ENCODE data around the gene LAMTOR4. TPM values are rescaled to one million over a fixed set of nuclear protein-coding genes. Genes with fewer than 3 reads are reported as not detected.
"Not testable (repeated sequence)": the region's sequence is repeated elsewhere in the genome, so short reads cannot be mapped to it uniquely, and the experiment has no call there.

LAMTOR4 gene
- total RNA-seq, 1 donor from 2014 or later: 14.4 TPM

DNA sequence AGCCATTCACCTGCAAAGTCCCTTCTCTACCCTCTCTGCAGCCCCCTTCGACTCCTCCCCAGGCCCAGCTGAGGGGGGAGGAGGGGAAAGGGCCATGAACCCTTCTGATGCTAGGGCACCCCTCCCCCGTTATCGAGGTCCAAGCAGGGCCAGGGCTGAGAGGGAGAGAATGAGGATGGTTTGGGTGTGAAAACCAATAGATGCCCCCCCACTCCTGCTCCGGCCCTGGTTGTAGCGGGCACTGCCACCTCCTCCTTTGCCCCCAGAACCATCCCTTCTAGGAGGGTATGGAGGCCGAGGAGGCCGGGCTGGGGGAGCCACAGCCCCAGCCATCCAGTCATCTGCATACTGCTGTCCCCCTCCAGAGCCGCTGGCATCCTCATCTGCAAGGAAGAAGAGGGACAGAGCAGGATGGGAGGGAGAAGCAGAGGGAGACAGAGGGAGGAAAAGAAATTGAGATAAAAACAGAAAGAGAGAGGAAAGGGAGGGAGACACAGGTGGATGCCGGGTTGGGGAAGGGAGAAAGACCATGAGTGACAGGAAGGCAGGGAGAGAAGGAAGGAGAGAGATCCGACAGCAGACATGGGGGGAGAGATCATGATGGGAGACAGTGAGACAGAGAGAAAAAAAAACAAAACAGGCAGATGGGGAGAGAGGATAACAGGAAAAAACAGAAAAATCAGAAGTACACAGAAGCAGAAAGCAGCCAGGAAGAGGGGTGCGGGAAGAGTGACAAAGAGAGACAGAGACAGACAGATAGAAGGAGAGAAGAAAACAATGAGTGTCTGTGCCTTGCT lies 21.6 kb downstream of the LAMTOR4 start:
- no peak for DNase-seq (ENCODE audit: low spot score)

DNA sequence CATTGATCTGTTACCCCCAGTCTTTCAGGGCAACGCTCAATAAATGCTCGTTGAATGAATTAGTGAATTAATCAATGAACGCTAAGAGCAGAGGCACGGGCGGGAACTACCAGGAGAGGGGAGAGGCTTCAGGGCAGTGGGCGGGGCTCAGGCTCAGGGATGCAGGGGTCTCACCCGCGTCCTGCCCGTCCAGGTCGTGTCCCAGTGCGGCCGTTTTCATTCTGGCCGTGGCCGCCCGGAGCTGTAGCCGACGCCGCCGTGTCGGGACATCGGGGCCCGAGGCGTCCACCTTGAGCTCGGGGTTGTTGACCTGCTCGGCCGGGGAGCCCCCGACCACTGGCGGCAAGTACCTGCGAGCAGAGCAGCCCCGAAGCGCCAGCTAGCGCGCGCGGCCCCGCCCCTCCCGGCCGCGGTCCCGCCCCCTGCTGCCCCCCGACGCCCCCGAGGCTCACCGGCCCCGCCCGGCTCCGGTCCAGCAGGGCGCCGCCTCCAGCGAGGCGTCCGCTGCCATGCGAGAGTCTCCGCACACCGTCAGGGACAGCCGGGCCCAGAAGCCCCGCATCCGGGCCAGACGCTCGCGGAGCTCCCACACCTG lies 22.5 kb downstream of the LAMTOR4 start:
- no peak for DNase-seq (ENCODE audit: low spot score)

DNA sequence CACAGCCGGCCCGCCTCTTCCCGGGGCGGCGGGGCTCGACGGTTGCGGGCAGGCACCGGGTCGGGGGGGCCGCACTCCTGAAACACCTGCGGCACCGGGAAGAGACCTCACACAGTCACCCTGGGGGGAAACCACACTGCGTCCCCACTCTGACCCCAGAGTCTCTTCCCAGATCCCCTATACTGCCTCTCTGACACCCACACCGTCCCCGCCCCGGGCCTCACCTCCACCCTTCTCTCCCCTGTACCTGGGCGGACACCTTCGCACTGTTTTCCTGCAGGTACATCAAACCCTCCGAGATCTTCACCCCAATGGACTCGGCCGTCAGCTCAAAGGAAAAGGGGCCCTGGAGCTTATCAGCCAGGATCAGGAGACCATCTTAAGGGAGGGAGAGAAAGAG lies 23.1 kb downstream of the LAMTOR4 start:
- no peak for DNase-seq (ENCODE audit: low spot score)

GRCh38 chr7:100173806-100174495 lies 25.2 kb downstream of the LAMTOR4 start:
- no peak for DNase-seq (ENCODE audit: low spot score)

DNA sequence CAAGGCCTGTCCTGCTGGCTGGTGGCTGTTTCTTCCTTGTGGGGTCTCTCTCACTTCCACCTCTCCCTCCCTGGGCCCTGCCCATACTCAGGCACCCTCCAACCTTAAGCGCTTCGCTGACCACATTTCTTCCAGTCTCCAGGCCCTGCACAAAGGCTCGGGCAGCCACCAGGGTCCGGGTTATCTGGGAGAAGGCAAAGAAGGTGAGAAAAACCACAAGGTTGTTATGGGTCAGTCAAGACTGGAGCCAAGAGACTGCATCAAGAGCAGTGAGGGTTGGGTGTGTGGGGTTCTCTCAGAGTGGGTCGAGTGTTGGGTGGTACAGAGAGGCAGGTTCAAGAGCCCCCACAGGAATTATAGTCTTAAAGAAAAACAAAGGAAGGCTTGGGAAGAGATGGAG lies 25.9 kb downstream of the LAMTOR4 start:
- no peak for DNase-seq (ENCODE audit: low spot score)

GRCh38 chr7:100175296-100175935 lies 26.7 kb downstream of the LAMTOR4 start:
- no peak for DNase-seq (ENCODE audit: low spot score)

DNA sequence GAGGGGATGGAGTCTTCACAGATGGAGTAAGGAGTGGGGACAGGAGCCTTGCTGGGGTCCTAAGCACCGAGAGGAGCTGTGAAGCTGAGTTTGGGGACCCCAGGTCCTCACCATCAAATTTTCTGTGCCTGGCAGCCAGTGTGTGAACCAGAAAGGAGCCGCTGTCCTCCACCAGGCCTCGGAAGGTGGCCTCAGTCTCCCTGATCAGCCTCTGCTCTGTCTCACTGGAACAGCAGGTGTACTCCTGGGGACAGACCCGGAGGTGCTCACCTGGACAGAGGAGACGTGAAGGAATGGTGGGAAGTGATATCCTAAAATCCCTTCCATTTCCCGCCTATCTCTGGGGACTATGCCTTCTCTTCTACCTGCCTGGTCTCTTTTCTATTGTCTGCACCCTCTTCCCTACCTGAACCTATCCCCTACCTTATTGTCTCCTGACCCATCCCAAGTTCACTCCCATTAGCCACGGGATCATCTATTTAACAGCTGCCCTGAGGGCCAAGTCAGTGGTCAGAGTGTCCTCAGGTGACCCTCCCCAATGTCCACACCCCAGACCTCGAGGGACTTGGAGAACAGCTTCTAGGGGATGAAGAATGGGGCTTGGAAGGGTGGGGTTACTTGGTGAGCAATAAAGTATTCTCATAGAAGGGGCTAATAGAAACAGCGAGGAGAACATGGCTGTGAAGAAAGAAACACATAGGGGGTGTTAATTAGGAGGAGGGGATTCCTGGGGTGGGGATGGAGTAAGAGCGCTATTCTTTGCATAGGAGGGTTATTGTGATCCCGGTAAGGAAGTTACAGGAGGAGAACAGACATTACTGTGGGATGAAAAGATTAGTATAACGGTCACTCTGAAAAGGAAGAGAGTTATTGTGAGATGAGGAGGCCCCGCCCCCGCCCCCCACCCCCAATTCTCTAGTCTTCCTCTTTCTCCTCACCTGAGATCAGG lies 27.7 kb downstream of the LAMTOR4 start:
- DNase-seq (ENCODE audit: low spot score): no peak

GRCh38 chr7:100177045-100178001 lies 28.6 kb downstream of the LAMTOR4 start, which contains the start of the genes GPC2 and STAG3:
TSS of gene GPC2 (minus strand) at chr7:100177381. CDS start at chr7:100177199, 182 bp downstream.
TSS of gene STAG3 (plus strand) at chr7:100177918. CDS start at chr7:100180557, 2,639 bp downstream.
- DNase-seq (ENCODE audit: low spot score): peak; percentile 94

GRCh38 chr7:100180084-100180483 lies 31.4 kb downstream of the LAMTOR4 start:
- not testable (repeated sequence) for DNase-seq (ENCODE audit: low spot score)

DNA sequence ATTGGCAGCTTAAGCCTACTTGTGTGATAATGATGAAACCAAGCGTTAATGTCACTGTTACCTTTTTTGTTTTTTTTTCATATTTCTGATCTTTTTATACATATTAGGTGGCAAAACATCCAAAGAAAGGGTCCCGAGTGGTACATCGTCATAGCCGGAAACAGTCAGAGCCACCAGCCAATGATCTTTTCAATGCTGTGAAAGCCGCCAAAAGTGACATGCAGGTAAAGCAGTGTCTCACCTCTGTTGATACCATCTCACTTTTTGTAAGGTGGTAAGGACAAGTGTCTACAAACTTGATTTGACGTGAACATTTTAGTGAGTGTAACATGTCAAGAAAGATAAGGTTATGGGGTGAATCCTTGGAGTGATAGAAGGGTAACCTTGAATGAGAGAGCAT lies 33.9 kb downstream of the LAMTOR4 start:
- not testable (repeated sequence) for DNase-seq (ENCODE audit: low spot score)

- not testable (repeated sequence) for DNase-seq (ENCODE audit: low spot score)
Observed at GRCh38 chr7:100183090-100183489, 34.4 kb downstream of the LAMTOR4 start.

GRCh38 chr7:100185726-100186125 lies 37.0 kb downstream of the LAMTOR4 start:
- DNase-seq (ENCODE audit: low spot score): peak; percentile 63

- no peak for DNase-seq (ENCODE audit: low spot score)
Observed at GRCh38 chr7:100189061-100189460, 40.3 kb downstream of the LAMTOR4 start.

DNA sequence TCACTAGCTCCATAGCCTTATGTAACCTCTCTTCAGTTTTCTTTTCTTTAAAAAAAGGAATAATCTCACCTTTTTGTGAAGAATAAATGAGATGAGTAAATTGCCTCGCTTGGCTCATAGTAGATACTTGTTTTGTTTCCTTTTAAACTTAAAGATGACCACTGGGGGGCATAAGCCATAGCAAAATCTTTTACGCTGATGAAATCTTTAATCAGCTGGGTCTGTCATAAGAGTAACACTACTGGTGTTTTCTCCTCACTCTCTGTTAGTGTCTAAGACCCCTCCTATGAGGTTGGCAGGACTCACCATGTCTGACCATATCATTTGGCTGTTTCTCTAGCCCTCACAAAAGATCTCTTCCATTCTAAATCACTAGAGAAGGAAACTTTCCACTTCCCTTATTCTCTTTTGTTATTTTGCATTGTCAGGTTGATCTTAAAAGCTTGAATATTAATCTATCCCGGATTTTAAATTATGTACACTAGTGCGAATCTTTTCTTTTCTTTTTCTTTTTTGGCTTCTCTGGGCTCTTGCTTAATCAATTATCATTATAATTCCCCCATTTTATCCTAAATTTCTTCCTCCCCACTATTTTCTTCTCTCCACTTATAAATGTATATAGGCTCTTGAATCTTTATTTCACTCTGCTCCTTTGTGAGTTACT lies 41.5 kb downstream of the LAMTOR4 start:
- DNase-seq (ENCODE audit: low spot score): peak; percentile 30

- no peak for DNase-seq (ENCODE audit: low spot score)
Observed at GRCh38 chr7:100191775-100192174, 43.1 kb downstream of the LAMTOR4 start.

DNA sequence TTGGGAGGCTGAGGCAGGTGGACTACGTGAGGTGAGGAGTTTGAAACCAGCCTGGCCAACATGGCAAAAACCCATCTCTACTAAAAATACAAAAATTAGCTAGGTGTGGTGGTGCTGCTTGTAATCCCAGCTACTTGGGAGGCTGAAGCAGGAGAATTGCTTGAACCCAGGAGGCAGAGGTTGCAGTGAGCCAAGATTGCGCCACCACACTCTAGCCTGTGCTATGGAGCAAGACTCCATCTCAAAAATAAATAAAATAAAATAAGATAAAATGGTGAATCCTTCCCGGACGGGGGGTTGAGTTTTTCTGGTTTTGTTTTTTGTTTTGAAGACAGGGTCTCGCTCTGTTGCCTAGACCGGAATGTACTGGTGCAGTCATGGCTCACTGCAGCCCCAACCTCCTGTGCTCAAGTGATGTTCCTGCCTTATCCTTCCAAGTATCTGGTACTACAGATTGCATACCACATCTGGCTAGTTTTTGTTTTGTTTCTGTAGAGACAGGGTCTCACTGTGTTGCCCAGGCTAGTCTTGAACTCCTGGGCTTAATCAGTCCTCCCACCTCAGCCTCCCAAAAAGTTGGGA lies 43.7 kb downstream of the LAMTOR4 start:
- DNase-seq (ENCODE audit: low spot score): not testable (repeated sequence)

DNA sequence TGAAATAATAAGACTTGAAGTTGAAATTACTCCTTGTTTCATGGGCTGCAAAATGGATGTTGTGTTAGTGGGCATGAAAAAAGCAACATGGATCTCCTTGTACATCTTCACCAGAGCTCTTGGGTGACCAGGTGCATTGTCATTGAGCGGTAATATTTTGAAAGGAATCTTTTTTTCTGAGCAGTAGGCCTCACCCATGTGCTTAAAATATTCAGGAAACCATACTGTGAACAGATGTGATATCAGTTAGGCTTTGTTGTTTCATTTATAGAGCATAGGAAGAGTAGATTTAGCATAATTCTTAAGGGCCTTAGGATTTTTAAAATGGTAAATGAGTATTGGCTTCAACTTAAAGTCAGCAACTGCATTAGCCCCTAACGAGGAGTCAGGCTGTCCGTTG lies 44.3 kb downstream of the LAMTOR4 start:
- DNase-seq (ENCODE audit: low spot score): no peak

GRCh38 chr7:100195222-100195621 lies 46.5 kb downstream of the LAMTOR4 start:
- no peak for DNase-seq (ENCODE audit: low spot score)

- DNase-seq (ENCODE audit: low spot score): not testable (repeated sequence)
Observed at GRCh38 chr7:100195901-100196322, 47.2 kb downstream of the LAMTOR4 start.
